GM12878 (cell line): ENCODE results near the gene RSPRY1. TPM values are rescaled to one million over a fixed set of nuclear protein-coding genes. Genes with fewer than 3 reads are reported as not detected.

Source experiments
- ATAC-seq: fragments of 200-7000 bp; cut with Tn5 transposase; 3 replicates; pipeline ENCODE4 v1.9.1; 2020; ENCODE audit warnings: mild to moderate bottlenecking, moderate library complexity
- BruUV-seq: library from RNA; stranded (reverse); fragments of 400-500 nt; replicated peaks from 2 replicates; lab custom pipeline; 2021; lab: Mats Ljungman, UMichigan
- CTCF ChIA-PET: fragments of 300-600 bp; sonication (Branson Sonifier 250); formaldehyde crosslinking; extraction: SDS; loops from one replicate; lab custom pipeline; 2021; ENCODE audit warnings: inconsistent platforms; lab: Yijun Ruan, JAX
- POLR2A ChIA-PET: fragments of 350-600 bp; formaldehyde crosslinking; extraction: SDS; loops from one replicate; lab custom pipeline; 2021; ENCODE audit warnings: inconsistent platforms; lab: Charles Lee
- RAD21 ChIA-PET: fragments of 300-600 bp; sonication (Branson Sonifier 250); formaldehyde crosslinking; loops from one replicate; lab custom pipeline; 2023; ENCODE audit warnings: antibody characterized with exemption; ENCODE audit not compliant: unreplicated experiment; lab: Charles Lee
- SMC1A ChIA-PET: fragments of 300-600 bp; sonication (Branson Sonifier 250); formaldehyde crosslinking; loops from one replicate; lab custom pipeline; 2023; ENCODE audit not compliant: unreplicated experiment, uncharacterized antibody; lab: Charles Lee
- DNase-seq: peaks from one replicate; pipeline ENCODE4 v3.0.0-alpha.2; 2011; ENCODE audit warnings: low read depth, low spot score
- FAIRE-seq: peaks from 3 replicates; lab custom pipeline; 2011; peaks lifted over from hg19 to GRCh38; lab: Jason Lieb, UNC
- H2AFZ ChIP-seq: 2 replicates; pipeline ENCODE4 v1.6.0; 2011; ENCODE audit warnings: low read depth, low read length, control low read depth; ENCODE audit not compliant: control insufficient read depth
- H3K27ac ChIP-seq: 2 replicates; pipeline ENCODE4 v1.5.1; 2011; ENCODE audit warnings: control low read depth; ENCODE audit not compliant: control insufficient read depth, insufficient read depth
- H3K27me3 ChIP-seq, 2 experiments: replicated peaks in 1 of 2; 2 replicates each; pipeline versions ENCODE4 v1.6.0 to v1.6.1; 2011; ENCODE audit warnings: low read length in 1 of 2; ENCODE audit not compliant: control insufficient read depth in 2 of 2, insufficient read depth in 2 of 2
- H3K36me3 ChIP-seq, 2 experiments: 2 replicates each; pipeline ENCODE4 v1.5.1; 2011; ENCODE audit warnings: low read length in 1 of 2; ENCODE audit not compliant: control insufficient read depth in 2 of 2, insufficient read depth in 2 of 2
- H3K4me1 ChIP-seq: 2 replicates; pipeline ENCODE4 v1.6.1; 2011; ENCODE audit warnings: mild to moderate bottlenecking, low read length, moderate library complexity, mixed read lengths; ENCODE audit not compliant: control insufficient read depth, insufficient read depth
- H3K4me2 ChIP-seq: 2 replicates; pipeline ENCODE4 v1.6.0; 2011; ENCODE audit warnings: control low read depth; ENCODE audit not compliant: control insufficient read depth, insufficient read depth
- H3K4me3 ChIP-seq: fragments of 200-600 bp; sonication (generic); 2 replicates; pipeline ENCODE4 v1.5.1; 2016
- H3K79me2 ChIP-seq: 2 replicates; pipeline ENCODE4 v1.6.0; 2011; ENCODE audit warnings: low read length; ENCODE audit not compliant: control insufficient read depth, insufficient read depth
- H3K9ac ChIP-seq: 2 replicates; pipeline ENCODE4 v1.8.0; 2011; ENCODE audit warnings: low read length, control low read depth, mixed read lengths; ENCODE audit not compliant: control insufficient read depth, insufficient read depth
- H3K9me3 ChIP-seq: replicated peaks from 3 replicates; pipeline ENCODE4 v1.5.1; 2011; ENCODE audit warnings: mild to moderate bottlenecking, low read length; ENCODE audit not compliant: control insufficient read depth, insufficient read depth
- H4K20me1 ChIP-seq: 2 replicates; pipeline ENCODE4 v1.6.0; 2011; ENCODE audit not compliant: control insufficient read depth, insufficient read depth
- FOXK2 ChIP-seq: fragments of 450-650 bp; IDR thresholded peaks from 2 replicates; pipeline ENCODE4 v1.6.1; 2017; ENCODE audit warnings: mild to moderate bottlenecking, moderate library complexity
- KLF5 ChIP-seq: fragments of 450-650 bp; IDR thresholded peaks from 2 replicates; pipeline ENCODE4 v1.6.1; 2014; ENCODE audit warnings: mild to moderate bottlenecking; ENCODE audit not compliant: partially characterized antibody
- PKNOX1 ChIP-seq: fragments of 450-650 bp; IDR thresholded peaks from 2 replicates; pipeline ENCODE4 v1.6.1; 2016; ENCODE audit warnings: mild to moderate bottlenecking
- RB1 ChIP-seq: fragments of 450-650 bp; formaldehyde crosslinking; IDR thresholded peaks from 2 replicates; pipeline ENCODE4 v1.6.1; 2017; ENCODE audit warnings: mild to moderate bottlenecking, borderline replicate concordance
- SREBF2 ChIP-seq: IDR thresholded peaks from 2 replicates; pipeline ENCODE4 v1.6.1; 2012; ENCODE audit warnings: mild to moderate bottlenecking, low read length
- ZNF274 ChIP-seq: IDR thresholded peaks from one replicate; pipeline ENCODE4 v1.8.0; 2011; ENCODE audit not compliant: insufficient read length, insufficient read depth
- ZZZ3 ChIP-seq: IDR thresholded peaks from 2 replicates; pipeline ENCODE4 v1.6.1; 2011; ENCODE audit warnings: low read depth; ENCODE audit not compliant: control insufficient read depth, insufficient read length
- WGBS: methylation state at CpG from one replicate; pipeline ENCODE4 v1.1.6; 2016; ENCODE audit warnings: low lambda C conversion rate; ENCODE audit not compliant: insufficient replicate concordance, insufficient coverage; ENCODE audit errors: missing lambda C conversion rate; 5-methylcytosine and 5-hydroxymethylcytosine counted together
- in situ Hi-C: fragments of 300-500 bp; cut with MboI; formaldehyde crosslinking; loops from 9 replicates; pipeline ENCODE4 v1.14.3; 2018; ENCODE audit warnings: mixed read lengths
- intact Hi-C: fragments of 100-400 bp; cut with micrococcal nuclease; formaldehyde crosslinking; loops from one replicate; pipeline ENCODE4 v1.14.2; 2022; ENCODE audit not compliant: unreplicated experiment
- polyA plus RNA-seq, 11 experiments: library from polyadenylated mRNA; depleted of rRNA in 4 of 11; unstranded in 6 of 11; stranded (reverse) in 5 of 11; fragments of >200 nt; fragmentation: Nextera tagmentation in 4 of 11; fragmentation: Illumina TruSeq in 1 of 11; extraction: Ambion mirVana in 4 of 11; extraction: Trizol in 1 of 11; gene quantifications; 1 replicate in 1 of 11; 2 replicates in 10 of 11; pipeline versions ENCODE4 v1.2.1 to v1.2.3, GENCODE V29; 2011 to 2016; ENCODE audit warnings: inconsistent platforms in 2 of 11, missing spikeins in 2 of 11, low read depth in 1 of 11
- total RNA-seq, 4 experiments: library from RNA; depleted of rRNA in 3 of 4; stranded (reverse); fragments of >200 nt in 3 of 4; fragmentation: Illumina TruSeq in 1 of 4; extraction: Trizol in 1 of 4; gene quantifications; 2 replicates each; pipeline versions ENCODE4 v1.2.1 to v1.2.3, GENCODE V29; 2013 to 2021
- TF ChIP-seq, protein P1 (sequence below), 3 experiments: IDR thresholded peaks in 2 of 3; conservative IDR thresholded peaks in 1 of 3; 2 replicates each; pipeline ENCODE4 v1.5.1; 2011; ENCODE audit warnings: low read depth in 3 of 3, low read length in 3 of 3, mild to moderate bottlenecking in 3 of 3, control low read depth in 2 of 3, moderate library complexity in 2 of 3, inconsistent platforms in 1 of 3, mixed read lengths in 1 of 3; ENCODE audit not compliant: control insufficient read depth in 2 of 3, insufficient read depth in 1 of 3; ENCODE audit errors: extremely low read depth in 1 of 3
- TF ChIP-seq, protein P2 (sequence below): fragments of 450-650 bp; formaldehyde crosslinking; IDR thresholded peaks from 2 replicates; pipeline ENCODE4 v1.4.0; 2020; ENCODE audit warnings: mild to moderate bottlenecking, moderate library complexity

The RSPRY1 gene
- total and polyA plus RNA-seq, 10 of the 15 experiments (the other 5 are each of a cell fraction or from before 2014, with no cell fraction given) = 18.5 to 57.0 (median 41.2) TPM

DNA sequence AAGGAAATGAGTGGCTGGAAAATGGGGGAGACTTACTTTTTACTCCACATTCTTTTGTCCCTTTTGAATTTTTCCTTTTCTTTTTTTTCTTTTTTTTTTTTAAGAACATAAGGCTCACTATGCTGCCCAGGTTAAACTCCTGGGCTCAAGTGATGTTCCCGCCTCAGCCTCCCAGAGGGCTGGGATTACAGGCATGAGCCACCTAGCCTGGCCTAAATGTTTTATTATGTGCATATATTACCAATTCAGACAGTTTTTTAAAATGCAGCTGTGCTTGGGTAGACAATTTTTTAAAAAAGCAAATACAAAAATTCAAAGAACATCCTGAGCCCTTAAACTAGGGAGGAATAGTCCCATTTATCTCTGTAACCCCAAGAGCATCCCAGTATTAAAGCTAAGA lies 28.6 kb upstream of the RSPRY1 start:
- H3K4me2 ChIP-seq = no peak overlapping the region
- H3K36me3 ChIP-seq = peaks cover 10 to 39% of the 10 kb centered on the region in 2 experiments
- ChIA-PET CTCF (no interaction called here), RAD21 (no interaction called here), POLR2A (no interaction called here), SMC1A (no interaction called here)
- H3K4me3 ChIP-seq = no peak overlapping the region
- H3K27ac ChIP-seq = no peak overlapping the region
- no peak for DNase-seq
- TF ChIP-seq RB1 (no peak), ZZZ3 (no peak), SREBF2 (no peak), KLF5 (no peak), PKNOX1 (no peak), ZNF274 (no peak), FOXK2 (no peak)
- TF ChIP-seq, protein P1, sequence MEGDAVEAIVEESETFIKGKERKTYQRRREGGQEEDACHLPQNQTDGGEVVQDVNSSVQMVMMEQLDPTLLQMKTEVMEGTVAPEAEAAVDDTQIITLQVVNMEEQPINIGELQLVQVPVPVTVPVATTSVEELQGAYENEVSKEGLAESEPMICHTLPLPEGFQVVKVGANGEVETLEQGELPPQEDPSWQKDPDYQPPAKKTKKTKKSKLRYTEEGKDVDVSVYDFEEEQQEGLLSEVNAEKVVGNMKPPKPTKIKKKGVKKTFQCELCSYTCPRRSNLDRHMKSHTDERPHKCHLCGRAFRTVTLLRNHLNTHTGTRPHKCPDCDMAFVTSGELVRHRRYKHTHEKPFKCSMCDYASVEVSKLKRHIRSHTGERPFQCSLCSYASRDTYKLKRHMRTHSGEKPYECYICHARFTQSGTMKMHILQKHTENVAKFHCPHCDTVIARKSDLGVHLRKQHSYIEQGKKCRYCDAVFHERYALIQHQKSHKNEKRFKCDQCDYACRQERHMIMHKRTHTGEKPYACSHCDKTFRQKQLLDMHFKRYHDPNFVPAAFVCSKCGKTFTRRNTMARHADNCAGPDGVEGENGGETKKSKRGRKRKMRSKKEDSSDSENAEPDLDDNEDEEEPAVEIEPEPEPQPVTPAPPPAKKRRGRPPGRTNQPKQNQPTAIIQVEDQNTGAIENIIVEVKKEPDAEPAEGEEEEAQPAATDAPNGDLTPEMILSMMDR (IDR thresholded peaks at IDR 0.05 in 2 of 3, conservative IDR thresholded peaks at IDR 0.05 in 1 of 3; ENCODE audit: control insufficient read depth in 2 of 3, extremely low read depth in 1 of 3, insufficient read depth in 1 of 3, low read depth in 3 of 3, low read length in 3 of 3) = no peak
- TF ChIP-seq, protein P2, sequence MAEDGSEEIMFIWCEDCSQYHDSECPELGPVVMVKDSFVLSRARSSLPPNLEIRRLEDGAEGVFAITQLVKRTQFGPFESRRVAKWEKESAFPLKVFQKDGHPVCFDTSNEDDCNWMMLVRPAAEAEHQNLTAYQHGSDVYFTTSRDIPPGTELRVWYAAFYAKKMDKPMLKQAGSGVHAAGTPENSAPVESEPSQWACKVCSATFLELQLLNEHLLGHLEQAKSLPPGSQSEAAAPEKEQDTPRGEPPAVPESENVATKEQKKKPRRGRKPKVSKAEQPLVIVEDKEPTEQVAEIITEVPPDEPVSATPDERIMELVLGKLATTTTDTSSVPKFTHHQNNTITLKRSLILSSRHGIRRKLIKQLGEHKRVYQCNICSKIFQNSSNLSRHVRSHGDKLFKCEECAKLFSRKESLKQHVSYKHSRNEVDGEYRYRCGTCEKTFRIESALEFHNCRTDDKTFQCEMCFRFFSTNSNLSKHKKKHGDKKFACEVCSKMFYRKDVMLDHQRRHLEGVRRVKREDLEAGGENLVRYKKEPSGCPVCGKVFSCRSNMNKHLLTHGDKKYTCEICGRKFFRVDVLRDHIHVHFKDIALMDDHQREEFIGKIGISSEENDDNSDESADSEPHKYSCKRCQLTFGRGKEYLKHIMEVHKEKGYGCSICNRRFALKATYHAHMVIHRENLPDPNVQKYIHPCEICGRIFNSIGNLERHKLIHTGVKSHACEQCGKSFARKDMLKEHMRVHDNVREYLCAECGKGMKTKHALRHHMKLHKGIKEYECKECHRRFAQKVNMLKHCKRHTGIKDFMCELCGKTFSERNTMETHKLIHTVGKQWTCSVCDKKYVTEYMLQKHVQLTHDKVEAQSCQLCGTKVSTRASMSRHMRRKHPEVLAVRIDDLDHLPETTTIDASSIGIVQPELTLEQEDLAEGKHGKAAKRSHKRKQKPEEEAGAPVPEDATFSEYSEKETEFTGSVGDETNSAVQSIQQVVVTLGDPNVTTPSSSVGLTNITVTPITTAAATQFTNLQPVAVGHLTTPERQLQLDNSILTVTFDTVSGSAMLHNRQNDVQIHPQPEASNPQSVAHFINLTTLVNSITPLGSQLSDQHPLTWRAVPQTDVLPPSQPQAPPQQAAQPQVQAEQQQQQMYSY (CRISPR knock-in tag) = no peak
- no peak overlapping the region for H3K9ac ChIP-seq
- no peak for FAIRE-seq
- H3K4me1 ChIP-seq = no peaks in the 10 kb centered on the region
- intact Hi-C loops = no loop called here
- no peak for ATAC-seq
- no TSS peak for BruUV-seq
- WGBS = 100% methylated on average over 1 of the region's 1 CpG
- H2AFZ ChIP-seq = no peak overlapping the region
- H4K20me1 ChIP-seq = no peaks in the 10 kb centered on the region
- in situ Hi-C loops = no loop called here
- no peaks in the 10 kb centered on the region for H3K9me3 ChIP-seq
- H3K79me2 ChIP-seq = no peaks in the 10 kb centered on the region
- no peaks in the 10 kb centered on the region for H3K27me3 ChIP-seq
